ENCODE data around the gene RIPOR3. TPM values are rescaled to one million over a fixed set of nuclear protein-coding genes. Genes with fewer than 3 reads are reported as not detected.
A peak's percentile ranks its signal among the peaks of the same experiment; 100 is the strongest.

Gene RIPOR3
- total RNA-seq (2014; rRNA removed; shearing (Covaris generic); ENCODE audit: low replicate concordance) = 0.07 TPM in 1 of 2 replicates, not detected in the other

- DNase-seq = no peak
- Histone ChIP-seq H3K9me3 (no peaks in the 10 kb centered on the region), H3K4me3 (no peak within 1 kb of the TSS), H3K36me3 (no peaks in the 10 kb centered on the region), H3K27me3 (no peaks in the 10 kb centered on the region)
Measured at GRCh38 chr20:50690650-50691572, at the start of gene RIPOR3. Gene RIPOR3, minus strand, starts transcription at chr20:50691542. Its CDS starts 414 bp downstream, at chr20:50691128.

- no peaks in the 10 kb centered on the region for H3K9me3 ChIP-seq
- H3K4me3 ChIP-seq = no peak overlapping the region
- DNase-seq = no peak
- H3K36me3 ChIP-seq = no peaks in the 10 kb centered on the region
- H3K27me3 ChIP-seq = no peaks in the 10 kb centered on the region
Measured at GRCh38 chr20:50737352-50737751, 46.0 kb upstream of the RIPOR3 start.

GRCh38 chr20:50735813-50736212 lies 44.5 kb upstream of the RIPOR3 start:
- no peak for DNase-seq
- Histone ChIP-seq H3K27me3 (no peaks in the 10 kb centered on the region), H3K9me3 (no peaks in the 10 kb centered on the region), H3K4me3 (no peak overlapping the region), H3K36me3 (no peaks in the 10 kb centered on the region)

GRCh38 chr20:50734730-50735679 lies 43.7 kb upstream of the RIPOR3 start:
- Histone ChIP-seq H3K9me3 (no peaks in the 10 kb centered on the region), H3K27me3 (no peaks in the 10 kb centered on the region), H3K4me3 (no peak overlapping the region), H3K36me3 (no peaks in the 10 kb centered on the region)
- DNase-seq = no peak

GRCh38 chr20:50733644-50734349 lies 42.5 kb upstream of the RIPOR3 start:
- no peak for DNase-seq
- no peaks in the 10 kb centered on the region for H3K9me3 ChIP-seq
- H3K27me3 ChIP-seq = no peaks in the 10 kb centered on the region
- peak overlapping the region; percentile 73; the same call in 1 of the 2 replicates for H3K4me3 ChIP-seq
- H3K36me3 ChIP-seq = no peaks in the 10 kb centered on the region

- H3K4me3 ChIP-seq = peak overlapping the region; percentile 73
- no peaks in the 10 kb centered on the region for H3K36me3 ChIP-seq
- DNase-seq = no peak
- H3K27me3 ChIP-seq = no peaks in the 10 kb centered on the region
- no peaks in the 10 kb centered on the region for H3K9me3 ChIP-seq
Measured at GRCh38 chr20:50731930-50732690, 40.8 kb upstream of the RIPOR3 start.

GRCh38 chr20:50731055-50731929 lies 40.0 kb upstream of the RIPOR3 start, which contains the start of gene PARD6B:
Gene PARD6B, plus strand, starts transcription at chr20:50731580. Its CDS starts 207 bp downstream, at chr20:50731787.
- DNase-seq = peak; percentile 97
- Histone ChIP-seq H3K4me3 (peak within 1 kb of the TSS; percentile 73), H3K27me3 (no peaks in the 10 kb centered on the region), H3K36me3 (no peaks in the 10 kb centered on the region), H3K9me3 (no peaks in the 10 kb centered on the region)

GRCh38 chr20:50730765-50731054 lies 39.4 kb upstream of the RIPOR3 start:
- peak overlapping the region; percentile 73 for H3K4me3 ChIP-seq
- no peaks in the 10 kb centered on the region for H3K27me3 ChIP-seq
- H3K9me3 ChIP-seq = no peaks in the 10 kb centered on the region
- no peaks in the 10 kb centered on the region for H3K36me3 ChIP-seq
- no peak for DNase-seq

GRCh38 chr20:50729901-50730764 lies 38.8 kb upstream of the RIPOR3 start:
- Histone ChIP-seq H3K36me3 (no peaks in the 10 kb centered on the region), H3K4me3 (peak overlapping the region; percentile 73), H3K27me3 (no peaks in the 10 kb centered on the region), H3K9me3 (no peaks in the 10 kb centered on the region)
- DNase-seq = no peak

GRCh38 chr20:50728981-50729874 lies 37.9 kb upstream of the RIPOR3 start:
- no peaks in the 10 kb centered on the region for H3K36me3 ChIP-seq
- H3K9me3 ChIP-seq = no peaks in the 10 kb centered on the region
- no peak for DNase-seq
- no peaks in the 10 kb centered on the region for H3K27me3 ChIP-seq
- H3K4me3 ChIP-seq = no peak overlapping the region

- no peak for DNase-seq
- no peak overlapping the region for H3K4me3 ChIP-seq
- no peaks in the 10 kb centered on the region for H3K36me3 ChIP-seq
- H3K9me3 ChIP-seq = no peaks in the 10 kb centered on the region
- H3K27me3 ChIP-seq = no peaks in the 10 kb centered on the region
Measured at GRCh38 chr20:50728486-50728980, 37.2 kb upstream of the RIPOR3 start.

- Histone ChIP-seq H3K9me3 (no peaks in the 10 kb centered on the region), H3K4me3 (no peak overlapping the region), H3K27me3 (no peaks in the 10 kb centered on the region), H3K36me3 (no peaks in the 10 kb centered on the region)
- DNase-seq = no peak
Measured at GRCh38 chr20:50727792-50728485, 36.6 kb upstream of the RIPOR3 start.

Data from MG63 (cell line).